Naive thymus-derived CD8-positive, alpha-beta T cell (primary cell): ENCODE data around the gene THOC7. TPM values are rescaled to one million over a fixed set of nuclear protein-coding genes. Genes with fewer than 3 reads are reported as not detected.

Experiments
- ATAC-seq, 2 donors: fragments of 150-1000 bp; cut with Tn5 transposase in 1 of 2; sonication (Bioruptor Pico), chemical (Tn5 transposase) in 1 of 2; 1 replicate in 1 of 2; 2 replicates in 1 of 2; pipeline ENCODE4 v1.10.0; 2021; ENCODE audit warnings: mild to moderate bottlenecking in 2 of 2, moderate library complexity in 2 of 2
- POLR2A ChIA-PET: fragments of 350-600 bp; sonication (Branson Sonifier 250); formaldehyde crosslinking; loops from one replicate; lab custom pipeline; 2021; ENCODE audit warnings: antibody characterized with exemption; lab: Charles Lee
- DNase-seq, 10 donors: peaks; one replicate each; pipeline versions ENCODE4 v3.0.0 to v3.0.0-alpha.2; 2020 to 2022
- H3K27ac Mint-ChIP-seq, 10 donors: one replicate each; pipeline ENCODE4 v1.8.0; 2020 to 2022; ENCODE audit warnings: mild to moderate bottlenecking in 10 of 10, mixed read lengths in 10 of 10, moderate library complexity in 4 of 10, inconsistent platforms in 1 of 10
- H3K27me3 Mint-ChIP-seq, 5 donors: one replicate each; pipeline ENCODE4 v1.8.0; 2021 to 2022; ENCODE audit warnings: mixed read lengths in 5 of 5
- H3K36me3 Mint-ChIP-seq, 3 donors: one replicate each; pipeline ENCODE4 v1.8.0; 2020 to 2022; ENCODE audit warnings: mixed read lengths in 3 of 3, mild to moderate bottlenecking in 2 of 3, inconsistent platforms in 1 of 3
- H3K4me1 Mint-ChIP-seq, 4 donors: one replicate each; pipeline ENCODE4 v1.8.0; 2021 to 2022; ENCODE audit warnings: mixed read lengths in 4 of 4
- H3K4me3 Mint-ChIP-seq, 10 donors: one replicate each; pipeline ENCODE4 v1.8.0; 2020 to 2022; ENCODE audit warnings: mild to moderate bottlenecking in 10 of 10, mixed read lengths in 10 of 10, moderate library complexity in 6 of 10, inconsistent platforms in 1 of 10
- H3K9me3 Mint-ChIP-seq, 9 donors: one replicate each; pipeline ENCODE4 v1.8.0; 2020 to 2022; ENCODE audit warnings: mixed read lengths in 9 of 9, mild to moderate bottlenecking in 3 of 9, inconsistent platforms in 1 of 9, moderate library complexity in 1 of 9
- polyA plus RNA-seq, 3 donors: library from polyadenylated mRNA; unstranded; fragments of 300-500 nt; fragmentation: Illumina TruSeq; gene quantifications; one replicate each; pipeline ENCODE4 v1.2.3, GENCODE V29; 2021
- total RNA-seq, 8 experiments: library from RNA in 2 of 8; stranded (reverse) in 2 of 8; gene quantifications; one replicate each; pipeline ENCODE4 v1.2.3 and lab custom pipeline; 2021 to 2026

Gene THOC7
- total RNA-seq: 10 to 100 TPM; 52.2 to 52.5 TPM
- polyA plus RNA-seq: 100 to 1,000 TPM in 1 of 3 donors, 10 to 100 TPM in 2; 79.9 to 116 (median 100.0) TPM
- 15.7 to 50.2 (median 28.2) reads per million in 6 experiments for total RNA-seq (lab: John Stamatoyannopoulos, UW)

GRCh38 chr3:63863150-63864007 lies at the start of gene THOC7, which contains the start of gene ATXN7:
THOC7 (minus strand) TSS chr3:63863805; CDS start chr3:63863790, 15 bp downstream.
ATXN7 (plus strand) TSS chr3:63863867; CDS start chr3:63912599, 48,732 bp downstream.
- no peaks in the 10 kb centered on the region for H3K9me3 Mint-ChIP-seq
- H3K27ac Mint-ChIP-seq: peak within 1 kb of the TSS; percentile 80 to 97 (median 94)
- peaks cover 36 to 70% (median 67%) of the 10 kb centered on the region in 4 donors for H3K4me1 Mint-ChIP-seq
- ATAC-seq: peak; percentile 82 to 84
- H3K4me3 Mint-ChIP-seq: peak within 1 kb of the TSS; percentile 88 to 96 (median 93)
- H3K36me3 Mint-ChIP-seq: peaks cover 0 to 12% (median 7%) of the 10 kb centered on the region in 3 donors
- no peaks in the 10 kb centered on the region for H3K27me3 Mint-ChIP-seq
- peak; percentile 56 to 79 (median 67) for DNase-seq
- POLR2A ChIA-PET: interaction anchor here (1.0 to 2.8 kb wide), 5 partner anchors 13 to 159 kb away, joined by 3 to 11 read pairs (median 3); partner anchors contain the start of gene SCAANT1

GRCh38 chr3:63912768-63913588 lies 49.4 kb upstream of the THOC7 start:
- DNase-seq: peak; percentile 30 to 77 (median 50)
- H3K4me1 Mint-ChIP-seq: peaks cover 10 to 57% (median 40%) of the 10 kb centered on the region in 4 donors
- POLR2A ChIA-PET: interaction anchor here (1.8 to 2.0 kb wide), 3 partner anchors 49 to 110 kb away, joined by 11 to 28 read pairs (median 13); partner anchors contain the start of genes ATXN7, PSMD6 and THOC7
- peak; percentile 17 to 42 for ATAC-seq
- H3K27ac Mint-ChIP-seq: peak overlapping the region; percentile 57 to 98 (median 94)
- no peaks in the 10 kb centered on the region for H3K27me3 Mint-ChIP-seq
- peak overlapping the region; percentile 86 to 92 (median 88) for H3K4me3 Mint-ChIP-seq
- H3K36me3 Mint-ChIP-seq: peaks cover 0 to 27% (median 13%) of the 10 kb centered on the region in 3 donors
- no peaks in the 10 kb centered on the region for H3K9me3 Mint-ChIP-seq

- no peaks in the 10 kb centered on the region for H3K9me3 Mint-ChIP-seq
- peaks cover 9 to 49% (median 34%) of the 10 kb centered on the region in 4 donors for H3K4me1 Mint-ChIP-seq
- peak; percentile 69 to 91 (median 82) for DNase-seq
- peak within 1 kb of the TSS; percentile 79 to 98 (median 96) for H3K27ac Mint-ChIP-seq
- no peaks in the 10 kb centered on the region for H3K27me3 Mint-ChIP-seq
- POLR2A ChIA-PET: interaction anchor here (0.9 to 2.0 kb wide), 7 partner anchors 18 to 111 kb away, joined by 3 to 28 read pairs (median 4); partner anchors contain the start of genes ATXN7, PSMD6 and THOC7
- H3K4me3 Mint-ChIP-seq: peak within 1 kb of the TSS; percentile 87 to 94 (median 92)
- ATAC-seq: peak; percentile 68 to 74
- peaks cover 0 to 21% (median 7%) of the 10 kb centered on the region in 3 donors for H3K36me3 Mint-ChIP-seq
Measured at GRCh38 chr3:63911873-63912767, 48.5 kb upstream of the THOC7 start, which contains the start of gene SCAANT1. SCAANT1 (minus strand) TSS chr3:63912383.

GRCh38 chr3:63911509-63911872 lies 47.9 kb upstream of the THOC7 start:
- peak in 1 of 10 donors; percentile 64 for DNase-seq
- peak in 1 of 2 donors; percentile 23 for ATAC-seq
- POLR2A ChIA-PET: interaction anchor here (0.9 to 2.0 kb wide), 7 partner anchors 18 to 111 kb away, joined by 3 to 28 read pairs (median 4); partner anchors contain the start of genes ATXN7, PSMD6 and THOC7

DNA sequence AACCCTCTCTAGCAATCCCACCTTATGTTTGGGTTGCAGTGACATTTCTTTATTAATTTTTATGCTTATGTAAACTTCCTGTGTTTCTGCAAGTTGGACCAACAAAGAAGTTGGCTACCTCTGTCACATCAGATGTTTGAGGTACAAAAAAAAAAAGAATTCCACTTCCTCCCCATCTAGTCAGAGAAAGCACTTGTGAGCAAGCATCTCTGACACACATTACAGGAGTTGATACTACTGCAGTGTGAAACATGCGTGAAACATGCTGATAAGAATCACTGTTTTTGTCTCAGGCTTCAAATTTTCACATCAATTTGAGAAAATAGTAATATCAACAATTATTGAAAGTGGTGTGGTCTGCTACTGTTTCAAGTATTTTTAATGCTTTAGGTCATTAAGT lies 47.3 kb upstream of the THOC7 start:
- H3K9me3 Mint-ChIP-seq: no peaks in the 10 kb centered on the region
- H3K36me3 Mint-ChIP-seq: peaks cover 0 to 11% (median 2%) of the 10 kb centered on the region in 3 donors
- peak overlapping the region; percentile 78 to 98 (median 95) for H3K27ac Mint-ChIP-seq
- peak overlapping the region; percentile 81 to 94 (median 92) for H3K4me3 Mint-ChIP-seq
- DNase-seq: peak in 5 of 10 donors; percentile 9 to 65 (median 45)
- no peaks in the 10 kb centered on the region for H3K27me3 Mint-ChIP-seq
- ATAC-seq: peak in 1 of 2 donors; percentile 34
- H3K4me1 Mint-ChIP-seq: peaks cover 8 to 44% (median 28%) of the 10 kb centered on the region in 4 donors
- POLR2A ChIA-PET: interaction anchor here (1.2 to 2.0 kb wide), 5 partner anchors 47 to 112 kb away, joined by 3 to 28 read pairs (median 11); partner anchors contain the start of genes ATXN7, PSMD6 and THOC7

More at GRCh38 chr3:63911509-63911872, 47.9 kb upstream of the THOC7 start:
- Mint-ChIP-seq H3K4me3 (peak overlapping the region; percentile 81 to 94 (median 92)), H3K27me3 (no peaks in the 10 kb centered on the region), H3K9me3 (no peaks in the 10 kb centered on the region), H3K4me1 (peaks cover 10 to 46% (median 32%) of the 10 kb centered on the region in 4 donors), H3K36me3 (peaks cover 0 to 16% (median 4%) of the 10 kb centered on the region in 3 donors), H3K27ac (peak overlapping the region; percentile 78 to 98 (median 95))

- Mint-ChIP-seq H3K4me1 (peaks cover 8 to 42% (median 27%) of the 10 kb centered on the region in 4 donors), H3K9me3 (no peaks in the 10 kb centered on the region), H3K27me3 (no peaks in the 10 kb centered on the region), H3K36me3 (peaks cover 0 to 11% (median 0%) of the 10 kb centered on the region in 3 donors), H3K4me3 (peak overlapping the region in 2 of 10 donors; percentile 12 to 92), H3K27ac (peak overlapping the region in 9 of 10 donors; percentile 6 to 98 (median 78))
- POLR2A ChIA-PET: interaction anchor here (1.0 to 1.2 kb wide), 2 partner anchors 46 to 58 kb away, joined by 3 read pairs; partner anchors contain the start of genes ATXN7 and THOC7
- no peak for DNase-seq
- no peak for ATAC-seq
Measured at GRCh38 chr3:63910001-63910400, 46.4 kb upstream of the THOC7 start.

GRCh38 chr3:63909431-63909830 lies 45.8 kb upstream of the THOC7 start:
- Mint-ChIP-seq H3K4me3 (no peak overlapping the region), H3K27ac (peak overlapping the region in 6 of 10 donors; percentile 56 to 98 (median 69)), H3K9me3 (no peaks in the 10 kb centered on the region), H3K36me3 (peaks cover 0 to 8% (median 0%) of the 10 kb centered on the region in 3 donors), H3K4me1 (peaks cover 8 to 37% (median 25%) of the 10 kb centered on the region in 4 donors), H3K27me3 (no peaks in the 10 kb centered on the region)
- no peak for DNase-seq
- POLR2A ChIA-PET: interaction anchor here (1.0 kb wide), 1 partner anchor 59 kb away, joined by 3 read pairs; no protein-coding TSS in a partner anchor
- no peak for ATAC-seq

DNA sequence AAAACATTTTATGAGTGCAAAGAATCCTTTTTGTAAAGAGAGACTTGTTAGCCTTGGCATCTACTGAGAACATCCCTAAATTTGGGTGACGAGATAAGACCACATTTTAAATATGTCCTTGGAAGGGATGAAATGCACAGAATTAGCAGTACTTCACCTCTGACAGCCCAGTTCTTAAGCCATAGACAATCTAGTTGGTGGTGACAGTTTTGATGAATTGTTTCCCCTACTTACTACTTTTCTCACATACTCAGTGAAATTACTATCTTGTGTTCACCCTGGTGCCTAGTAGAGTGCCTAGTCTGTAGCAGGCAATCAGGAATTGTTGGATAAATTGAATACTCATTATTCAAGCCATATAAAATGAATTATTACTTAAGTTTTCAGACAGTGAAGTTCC lies 45.2 kb upstream of the THOC7 start:
- no peak for ATAC-seq
- H3K4me3 Mint-ChIP-seq: no peak overlapping the region
- POLR2A ChIA-PET: no interaction called here
- peaks cover 0 to 7% (median 0%) of the 10 kb centered on the region in 3 donors for H3K36me3 Mint-ChIP-seq
- H3K9me3 Mint-ChIP-seq: no peaks in the 10 kb centered on the region
- peak overlapping the region in 9 of 10 donors; percentile 2 to 82 (median 59) for H3K27ac Mint-ChIP-seq
- H3K4me1 Mint-ChIP-seq: peaks cover 8 to 31% (median 22%) of the 10 kb centered on the region in 4 donors
- DNase-seq: no peak
- no peaks in the 10 kb centered on the region for H3K27me3 Mint-ChIP-seq

- DNase-seq (no peak), ATAC-seq (no peak)
- H3K9me3 Mint-ChIP-seq: no peaks in the 10 kb centered on the region
- POLR2A ChIA-PET: no interaction called here
- H3K36me3 Mint-ChIP-seq: peaks cover 0 to 7% (median 0%) of the 10 kb centered on the region in 3 donors
- H3K27ac Mint-ChIP-seq: peak overlapping the region; percentile 2 to 86 (median 62)
- peaks cover 8 to 25% (median 19%) of the 10 kb centered on the region in 4 donors for H3K4me1 Mint-ChIP-seq
- H3K27me3 Mint-ChIP-seq: no peaks in the 10 kb centered on the region
- no peak overlapping the region for H3K4me3 Mint-ChIP-seq
Measured at GRCh38 chr3:63908081-63908736, 44.6 kb upstream of the THOC7 start.
